ENCODE data around the gene STK32C. TPM values are rescaled to one million over a fixed set of nuclear protein-coding genes. Genes with fewer than 3 reads are reported as not detected.
A peak's percentile ranks its signal among the peaks of the same experiment; 100 is the strongest.

Gene STK32C
- total RNA-seq, 1 experiment from 2014 or later: 16.5 TPM

- Histone ChIP-seq H3K4me1 (ENCODE audit: insufficient read depth, low read length, poor library complexity, severe bottlenecking) (peaks cover 18% of the 10 kb centered on the region), H3K4me3 (ENCODE audit: low read depth, low read length, poor library complexity, severe bottlenecking) (peak overlapping the region; percentile 83), H3K9me3 (ENCODE audit: low read depth, low read length, poor library complexity, severe bottlenecking) (no peaks in the 10 kb centered on the region), H3K27ac (ENCODE audit: low read depth, low read length, poor library complexity, severe bottlenecking) (peak overlapping the region; percentile 73), H3K27me3 (replicated peaks; ENCODE audit: insufficient read depth, low read depth, low read length, poor library complexity) (no peaks in the 10 kb centered on the region), H3K36me3 (ENCODE audit: insufficient read depth, low read length, poor library complexity, severe bottlenecking) (peaks cover 3% of the 10 kb centered on the region)
- ChIA-PET POLR2A (ENCODE audit: low non-redundant PET) (no interaction called here), CTCF (no interaction called here)
- BruUV-seq (replicated peaks): no TSS peak
- DNase-seq (ENCODE audit: low spot score): peak; percentile 29
- no peak for TF ChIP-seq EZH2 (IDR thresholded peaks at IDR 0.05; ENCODE audit: borderline replicate concordance, low read depth, low read length, poor library complexity, severe bottlenecking)
- no peak for TF ChIP-seq CTCF (conservative IDR thresholded peaks at IDR 0.05; ENCODE audit: low read depth, low read length)
- intact Hi-C loops (cut with micrococcal nuclease; ENCODE audit: unreplicated experiment): no loop called here
Measured at GRCh38 chr10:132332433-132332754, 24.6 kb upstream of the STK32C start.

GRCh38 chr10:132331601-132332432 lies 24.1 kb upstream of the STK32C start, which contains the start of gene LRRC27:
LRRC27 (plus strand) TSS chr10:132332193; CDS start chr10:132333525, 1,332 bp downstream.
- peak within 1 kb of the TSS; percentile 81 for H3K27ac ChIP-seq (ENCODE audit: low read depth, low read length, poor library complexity, severe bottlenecking)
- ChIA-PET POLR2A (ENCODE audit: low non-redundant PET) (no interaction called here), CTCF (no interaction called here)
- H3K4me1 ChIP-seq (ENCODE audit: insufficient read depth, low read length, poor library complexity, severe bottlenecking): peaks cover 18% of the 10 kb centered on the region
- intact Hi-C loops (cut with micrococcal nuclease; ENCODE audit: unreplicated experiment): no loop called here
- H3K9me3 ChIP-seq (ENCODE audit: low read depth, low read length, poor library complexity, severe bottlenecking): no peaks in the 10 kb centered on the region
- H3K4me3 ChIP-seq (ENCODE audit: low read depth, low read length, poor library complexity, severe bottlenecking): peak within 1 kb of the TSS; percentile 83
- BruUV-seq (replicated peaks): no TSS peak
- peak; percentile 99 for DNase-seq (ENCODE audit: low spot score)
- no peaks in the 10 kb centered on the region for H3K27me3 ChIP-seq (replicated peaks; ENCODE audit: insufficient read depth, low read depth, low read length, poor library complexity)
- TF ChIP-seq EZH2 (IDR thresholded peaks at IDR 0.05; ENCODE audit: borderline replicate concordance, low read depth, low read length, poor library complexity, severe bottlenecking) (no peak), CTCF (conservative IDR thresholded peaks at IDR 0.05; ENCODE audit: low read depth, low read length) (no peak)
- peaks cover 3% of the 10 kb centered on the region for H3K36me3 ChIP-seq (ENCODE audit: insufficient read depth, low read length, poor library complexity, severe bottlenecking)

GRCh38 chr10:132330486-132330833 lies 22.7 kb upstream of the STK32C start:
- no peak for TF ChIP-seq EZH2 (IDR thresholded peaks at IDR 0.05; ENCODE audit: borderline replicate concordance, low read depth, low read length, poor library complexity, severe bottlenecking)
- TF ChIP-seq CTCF (conservative IDR thresholded peaks at IDR 0.05; ENCODE audit: low read depth, low read length): no peak
- no peak for DNase-seq (ENCODE audit: low spot score)
- Histone ChIP-seq H3K36me3 (ENCODE audit: insufficient read depth, low read length, poor library complexity, severe bottlenecking) (peaks cover 3% of the 10 kb centered on the region), H3K27me3 (replicated peaks; ENCODE audit: insufficient read depth, low read depth, low read length, poor library complexity) (no peaks in the 10 kb centered on the region), H3K27ac (ENCODE audit: low read depth, low read length, poor library complexity, severe bottlenecking) (peak overlapping the region; percentile 81), H3K4me3 (ENCODE audit: low read depth, low read length, poor library complexity, severe bottlenecking) (peak overlapping the region; percentile 83), H3K4me1 (ENCODE audit: insufficient read depth, low read length, poor library complexity, severe bottlenecking) (peaks cover 18% of the 10 kb centered on the region), H3K9me3 (ENCODE audit: low read depth, low read length, poor library complexity, severe bottlenecking) (no peaks in the 10 kb centered on the region)
- intact Hi-C loops (cut with micrococcal nuclease; ENCODE audit: unreplicated experiment): no loop called here
- ChIA-PET POLR2A (ENCODE audit: low non-redundant PET) (no interaction called here), CTCF (no interaction called here)
- BruUV-seq (replicated peaks): no TSS peak

All from A673 (cell line).